ENCODE results near the gene BIN2.
"Not testable (repeated sequence)": the region's sequence is repeated elsewhere in the genome, so short reads cannot be mapped to it uniquely, and the experiment has no call there.

The BIN2 gene

DNA sequence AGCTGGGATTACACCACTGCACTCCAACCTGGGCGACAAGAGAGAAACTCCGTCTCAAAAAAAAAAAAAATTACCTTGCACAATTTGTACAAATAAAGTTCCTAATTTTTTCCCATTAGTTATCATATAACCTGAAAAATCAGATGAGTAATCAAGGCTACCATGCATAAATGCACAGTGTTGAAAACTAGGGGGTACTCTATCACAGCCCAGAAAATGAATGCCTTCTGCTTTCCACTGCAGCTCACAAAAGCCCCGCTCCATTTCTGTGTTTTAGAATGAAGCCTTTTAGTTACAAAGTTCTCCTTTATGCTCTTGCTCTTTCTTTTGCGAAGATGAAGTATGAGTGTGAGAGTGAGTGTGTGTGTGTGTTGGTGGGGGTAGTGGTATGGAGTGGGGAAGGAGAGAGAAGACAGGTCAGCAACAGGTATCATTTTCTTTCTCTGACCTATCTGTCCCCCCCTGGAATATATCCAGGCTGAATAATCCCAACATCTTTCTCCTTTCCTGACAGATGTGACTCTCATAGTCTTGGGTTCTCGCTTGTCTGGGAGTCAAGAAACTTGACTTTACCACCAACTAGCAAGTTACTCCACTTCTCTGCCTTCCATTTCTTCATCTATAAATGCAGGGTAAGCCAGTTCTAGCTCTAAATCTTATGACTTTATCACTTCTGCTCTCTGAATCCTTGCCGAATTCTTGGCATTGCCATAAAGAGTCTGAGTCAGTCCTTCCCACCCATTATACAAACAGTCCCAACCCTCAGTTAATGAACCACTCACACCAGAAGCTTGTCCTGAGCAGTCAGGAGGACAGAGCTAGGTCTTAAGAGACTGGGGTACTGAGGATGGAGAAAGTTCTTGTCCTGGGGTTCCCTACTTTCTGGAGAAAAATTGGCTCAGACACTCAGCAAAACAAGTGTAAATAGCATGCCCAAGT lies 16.1 kb downstream of the BIN2 start:
- DNase-seq: no peak

DNA sequence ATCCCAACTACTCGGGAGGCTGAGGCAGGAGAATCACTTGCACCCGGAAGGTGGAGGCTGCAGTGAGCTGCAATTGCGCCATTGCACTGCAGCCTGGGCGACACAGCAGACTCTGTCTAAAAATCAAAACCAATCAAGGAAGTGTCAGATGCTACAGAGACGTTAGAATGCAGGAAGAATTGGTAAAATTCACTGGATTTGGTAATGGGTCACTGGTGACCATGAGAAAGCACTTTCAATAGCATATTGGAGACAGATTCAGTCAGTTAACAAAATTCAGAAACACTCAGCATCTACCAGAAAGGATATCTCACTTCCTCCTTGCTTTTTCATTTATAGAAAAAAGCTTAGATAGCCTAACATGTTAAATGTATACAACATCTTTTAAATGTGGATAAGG lies 17.5 kb downstream of the BIN2 start:
- no peak for DNase-seq

DNA sequence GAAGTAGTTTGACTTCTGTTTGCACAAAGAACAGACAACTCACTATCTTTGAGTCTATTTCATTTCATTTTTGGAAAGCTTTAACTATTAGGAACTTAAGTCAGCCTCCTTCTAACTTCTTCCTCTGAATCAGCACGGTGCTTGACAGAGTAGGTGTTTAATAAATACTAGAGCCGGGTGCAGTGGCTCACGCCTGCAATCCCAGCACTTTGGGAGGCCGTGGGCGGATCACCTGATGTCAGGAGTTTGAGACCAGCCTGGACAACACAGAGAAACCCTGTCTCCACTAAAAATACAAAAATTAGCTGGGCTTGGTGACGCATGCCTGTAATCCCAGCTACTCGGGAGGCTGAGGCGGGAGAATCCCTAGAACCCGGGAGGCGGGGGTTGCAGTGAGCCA lies 23.2 kb downstream of the BIN2 start:
- not testable (repeated sequence) for DNase-seq

DNA sequence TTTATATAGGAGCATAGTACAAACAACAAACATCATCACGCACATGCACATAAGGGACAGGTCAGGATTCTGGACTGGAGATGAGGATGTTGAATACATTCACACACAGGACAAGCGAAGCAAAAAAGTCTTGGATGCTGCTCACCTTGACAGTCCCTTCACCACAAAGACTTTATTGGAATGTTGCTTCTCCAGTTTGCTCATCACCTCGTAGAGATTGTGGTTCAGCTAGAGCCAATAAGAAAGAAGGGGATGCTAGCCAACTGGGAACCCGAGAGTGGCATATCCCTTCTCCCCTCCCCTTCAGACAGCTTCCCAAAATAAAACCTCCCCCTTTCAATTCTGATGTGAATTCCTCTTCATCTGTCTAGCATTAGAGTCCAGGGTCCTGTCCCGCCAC lies 28.3 kb downstream of the BIN2 start:
- no peak for DNase-seq

DNA sequence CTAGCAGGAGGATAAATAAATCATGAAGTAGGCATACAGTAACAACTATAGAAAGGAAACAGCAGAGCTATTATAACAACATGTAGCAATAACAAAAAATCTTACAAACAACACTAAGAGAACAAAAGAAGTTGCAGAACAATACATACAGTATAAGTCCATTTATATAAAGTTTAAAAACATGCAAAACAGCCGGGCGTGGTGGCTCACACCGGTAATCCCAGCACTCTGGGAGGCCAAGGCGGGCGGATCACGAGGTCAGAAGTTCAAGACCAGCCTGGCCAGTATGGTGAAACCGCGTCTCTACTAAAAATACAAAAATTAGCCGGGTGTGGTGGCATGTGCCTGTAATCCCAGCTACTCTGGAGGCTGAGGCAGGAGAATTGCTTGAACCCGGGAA lies 29.9 kb downstream of the BIN2 start:
- not testable (repeated sequence) for DNase-seq

DNA sequence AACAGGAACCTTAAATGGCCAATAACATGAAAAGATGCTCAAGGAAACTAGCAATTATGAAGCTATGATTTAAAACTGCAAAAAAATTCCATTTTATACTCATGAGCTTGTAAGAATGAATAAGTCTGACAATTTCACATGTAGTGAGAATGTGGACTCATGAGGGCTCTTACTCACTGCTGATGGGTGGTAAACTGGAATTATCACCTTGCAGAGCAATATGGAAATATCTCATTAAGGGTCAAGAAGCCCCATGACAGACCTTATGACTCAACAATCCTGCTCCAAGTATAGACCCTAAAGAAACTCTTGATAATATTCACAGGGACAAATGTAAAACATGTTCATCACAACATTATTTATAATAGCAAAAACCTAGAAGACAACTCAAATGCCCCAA lies 30.3 kb downstream of the BIN2 start:
- DNase-seq: no peak

DNA sequence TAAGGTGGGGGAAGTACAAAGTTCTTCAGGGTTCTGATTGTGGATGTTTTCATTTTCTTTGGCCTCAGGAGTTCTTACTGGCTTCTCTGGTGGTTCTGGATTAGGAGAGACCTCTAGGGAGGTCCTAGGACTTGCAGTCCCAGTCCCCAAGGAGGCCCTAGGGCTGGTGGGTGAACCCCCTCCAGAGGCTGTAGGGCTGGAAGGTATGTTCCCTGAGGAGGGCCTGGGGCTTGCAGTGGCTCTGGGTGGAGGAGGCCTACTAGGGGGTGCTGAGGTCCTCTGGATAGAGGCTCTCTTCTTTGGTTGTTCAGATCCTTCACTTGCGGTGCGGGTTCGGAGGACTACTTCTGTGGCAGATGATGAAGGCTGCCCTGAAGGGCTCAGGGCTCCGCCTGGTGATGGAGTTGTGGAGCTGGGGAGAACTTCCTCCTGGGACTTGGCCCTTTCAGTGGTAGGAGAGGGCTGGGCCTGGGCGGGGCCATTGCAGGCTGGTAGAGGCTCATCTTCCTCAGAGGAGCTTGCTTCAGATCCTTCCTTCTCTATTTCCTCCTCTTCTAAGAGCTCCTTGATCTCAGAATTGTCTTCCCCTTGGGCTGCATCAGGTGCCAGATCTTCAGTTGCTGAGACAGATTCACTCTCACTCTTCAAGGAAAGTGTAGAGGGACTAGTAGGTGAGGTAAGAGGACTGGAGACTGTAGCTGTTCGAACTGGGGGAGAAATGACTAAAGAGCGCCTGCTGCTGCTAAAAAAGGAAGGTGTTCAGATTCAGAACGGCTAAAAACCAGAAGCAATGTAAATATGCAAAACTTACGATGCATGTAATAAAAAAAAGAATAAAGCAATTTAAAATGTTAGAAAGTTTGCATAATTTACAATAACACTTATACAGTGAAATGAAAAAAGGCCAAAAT lies 32.1 kb downstream of the BIN2 start:
- DNase-seq: not testable (repeated sequence)

DNA sequence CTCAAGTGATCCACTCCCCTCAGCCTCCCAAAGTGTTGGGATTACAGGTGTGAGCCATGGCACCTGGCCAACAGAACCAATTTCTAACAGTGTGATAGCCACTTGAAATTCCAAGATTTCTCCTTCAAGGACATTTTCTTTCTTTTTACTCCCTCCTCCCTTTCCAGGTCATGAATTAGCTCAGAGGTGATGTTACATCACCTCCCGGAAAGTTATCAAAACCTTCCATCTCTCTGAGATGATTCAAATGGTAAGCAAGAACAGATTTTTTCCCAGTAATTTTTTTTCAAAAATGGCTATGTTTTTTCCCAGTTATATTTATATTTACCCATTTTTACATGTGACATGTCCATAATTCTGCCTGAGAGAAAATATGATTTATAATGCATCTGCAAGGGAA lies 38.1 kb downstream of the BIN2 start:
- no peak for DNase-seq

DNA sequence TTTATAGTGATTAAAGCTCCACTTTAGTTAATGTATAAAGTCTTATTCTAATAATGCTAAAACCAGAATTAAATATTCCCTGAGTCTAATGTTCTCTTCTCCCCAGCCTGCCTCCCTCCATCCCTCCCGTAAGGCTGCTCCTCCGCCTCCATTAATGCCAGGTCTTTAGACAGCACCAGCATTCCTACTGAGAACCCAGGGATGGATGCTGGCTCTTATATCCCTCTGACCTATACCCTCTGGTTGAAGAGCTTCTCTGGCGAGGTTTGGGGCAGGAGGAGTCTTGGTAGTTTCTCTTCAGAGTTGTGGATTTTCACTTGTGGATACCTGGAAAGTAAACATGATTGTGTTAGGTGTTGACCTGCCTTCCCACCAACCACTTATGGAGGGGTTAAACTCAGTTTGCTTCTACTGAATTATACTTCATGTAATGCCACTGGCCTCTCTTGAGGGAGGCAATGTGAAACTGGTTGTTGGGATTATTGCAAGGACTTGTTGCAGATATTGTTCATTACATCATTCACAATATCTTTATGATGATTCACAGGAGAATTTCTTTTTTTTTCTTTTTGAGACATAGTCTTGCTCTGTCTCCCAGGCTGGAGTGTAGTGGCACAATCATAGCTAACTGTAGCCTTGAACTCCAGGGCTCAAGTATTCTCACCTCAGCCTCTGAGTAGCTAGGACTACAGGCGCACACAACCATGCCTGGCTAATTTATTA lies 42.6 kb downstream of the BIN2 start:
- no peak for DNase-seq

DNA sequence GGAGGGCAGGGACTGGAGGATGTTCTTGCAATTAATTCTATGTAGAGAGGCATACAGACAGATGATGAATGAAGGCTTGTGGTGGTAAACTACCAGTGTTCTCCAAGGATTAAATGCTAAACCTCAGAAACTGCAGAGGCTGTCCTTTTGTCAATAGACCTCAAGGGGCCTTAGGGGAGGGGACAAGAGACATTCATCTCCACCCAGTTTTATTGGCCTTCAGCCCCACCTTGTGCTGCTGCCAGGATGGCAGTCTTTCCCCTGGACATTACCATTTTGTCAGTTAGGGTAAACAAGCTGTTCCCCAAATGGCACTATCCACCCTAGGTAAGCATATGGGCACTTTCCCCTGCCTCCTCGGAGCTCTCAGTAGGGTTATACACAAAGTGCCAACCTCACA lies 48.9 kb downstream of the BIN2 start:
- DNase-seq: no peak

DNA sequence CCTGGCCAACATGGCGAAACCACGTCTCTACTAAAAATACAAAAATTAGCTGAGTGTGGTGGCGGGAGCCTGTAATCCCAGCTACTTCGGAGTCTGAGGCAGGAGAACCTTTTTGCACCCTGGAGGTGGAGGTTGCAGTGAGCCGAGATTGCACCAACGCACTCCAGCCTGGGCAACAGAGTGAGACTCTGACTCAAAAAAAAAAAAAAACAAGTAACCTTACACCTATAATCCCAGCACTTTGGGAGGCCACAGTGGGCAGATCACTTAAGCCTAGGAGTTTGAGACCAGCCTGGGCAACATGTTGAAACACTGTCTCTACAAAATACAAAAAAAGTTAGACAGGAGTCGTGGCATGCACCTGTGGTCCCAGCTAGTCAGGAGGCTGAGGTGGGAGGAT lies 51.2 kb downstream of the BIN2 start:
- not testable (repeated sequence) for DNase-seq

DNA sequence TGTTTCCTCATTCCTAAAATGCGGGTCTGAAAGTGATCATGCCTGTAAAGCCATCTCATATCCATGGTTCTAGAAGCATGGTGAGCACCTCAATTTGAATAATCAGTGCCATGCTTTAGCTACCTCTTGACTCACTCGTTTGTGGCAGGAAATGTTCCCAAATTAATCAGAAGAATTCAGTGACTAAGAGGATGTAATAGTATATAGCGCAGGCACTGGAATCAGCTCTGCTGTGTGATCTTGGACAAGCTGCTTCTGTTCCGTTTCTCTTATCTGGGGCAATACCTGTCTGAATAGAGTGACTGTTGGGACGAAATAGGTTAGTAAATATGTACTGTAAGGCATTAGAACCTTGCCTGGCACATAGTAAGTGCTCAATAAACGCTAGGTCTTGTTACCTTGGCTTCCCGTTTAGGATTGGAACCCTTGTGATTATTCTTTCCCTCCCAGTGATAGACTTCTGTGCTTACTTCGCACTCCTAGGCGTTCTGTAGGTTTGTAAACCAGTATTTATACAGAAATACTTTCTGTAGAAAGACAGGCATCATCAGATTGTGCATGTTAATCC lies 52.9 kb downstream of the BIN2 start:
- DNase-seq: no peak

DNA sequence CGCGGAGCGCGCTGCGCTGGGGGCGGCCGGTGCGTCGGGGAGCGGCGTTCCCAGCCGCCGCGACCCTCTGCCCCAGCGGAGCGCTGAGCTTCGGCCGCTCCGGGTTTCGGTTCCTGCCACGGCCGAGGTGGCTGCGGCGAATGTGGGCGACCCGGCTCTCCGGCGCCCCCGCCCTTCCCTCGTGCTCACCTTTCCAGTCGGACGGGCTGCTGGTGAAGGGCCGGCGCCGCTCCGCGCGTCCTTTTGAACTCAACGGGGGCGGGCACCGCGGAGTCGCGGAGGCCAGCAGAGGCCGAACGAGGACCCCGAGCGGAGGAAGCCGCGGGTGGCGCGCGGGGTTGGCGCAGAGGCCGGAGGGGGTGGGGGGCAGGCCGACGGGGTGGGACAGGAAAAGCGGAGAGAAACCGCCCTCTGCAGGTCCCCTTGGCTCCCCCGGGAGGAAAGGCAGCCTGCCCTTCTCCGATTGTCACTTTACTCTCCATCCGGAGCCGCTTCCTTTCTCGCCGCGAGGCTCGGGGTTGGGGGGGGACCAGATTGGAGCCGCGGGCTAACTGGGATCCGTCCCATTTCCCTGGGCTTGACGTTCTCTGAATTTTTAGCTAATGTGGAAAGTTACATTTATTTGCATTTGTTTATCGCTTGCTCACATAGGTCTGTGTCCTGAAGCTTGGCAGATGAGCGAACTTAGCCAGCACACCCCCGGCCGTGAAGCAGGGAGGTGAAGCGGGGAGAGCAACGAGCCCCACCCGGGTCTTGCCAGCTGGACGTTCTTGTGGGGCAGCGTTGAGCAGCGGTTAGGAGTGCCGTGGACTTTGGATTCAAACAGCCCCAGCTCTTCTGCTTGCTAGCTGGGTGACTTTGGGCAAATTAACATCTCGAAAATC lies 53.7 kb downstream of the BIN2 start, which contains the start of gene SMAGP:
TSS of gene SMAGP (minus strand) at position 349 of the 884 bp plus-strand sequence. CDS start 1,137 bp downstream, outside the sequence.
- no peak for DNase-seq

DNA sequence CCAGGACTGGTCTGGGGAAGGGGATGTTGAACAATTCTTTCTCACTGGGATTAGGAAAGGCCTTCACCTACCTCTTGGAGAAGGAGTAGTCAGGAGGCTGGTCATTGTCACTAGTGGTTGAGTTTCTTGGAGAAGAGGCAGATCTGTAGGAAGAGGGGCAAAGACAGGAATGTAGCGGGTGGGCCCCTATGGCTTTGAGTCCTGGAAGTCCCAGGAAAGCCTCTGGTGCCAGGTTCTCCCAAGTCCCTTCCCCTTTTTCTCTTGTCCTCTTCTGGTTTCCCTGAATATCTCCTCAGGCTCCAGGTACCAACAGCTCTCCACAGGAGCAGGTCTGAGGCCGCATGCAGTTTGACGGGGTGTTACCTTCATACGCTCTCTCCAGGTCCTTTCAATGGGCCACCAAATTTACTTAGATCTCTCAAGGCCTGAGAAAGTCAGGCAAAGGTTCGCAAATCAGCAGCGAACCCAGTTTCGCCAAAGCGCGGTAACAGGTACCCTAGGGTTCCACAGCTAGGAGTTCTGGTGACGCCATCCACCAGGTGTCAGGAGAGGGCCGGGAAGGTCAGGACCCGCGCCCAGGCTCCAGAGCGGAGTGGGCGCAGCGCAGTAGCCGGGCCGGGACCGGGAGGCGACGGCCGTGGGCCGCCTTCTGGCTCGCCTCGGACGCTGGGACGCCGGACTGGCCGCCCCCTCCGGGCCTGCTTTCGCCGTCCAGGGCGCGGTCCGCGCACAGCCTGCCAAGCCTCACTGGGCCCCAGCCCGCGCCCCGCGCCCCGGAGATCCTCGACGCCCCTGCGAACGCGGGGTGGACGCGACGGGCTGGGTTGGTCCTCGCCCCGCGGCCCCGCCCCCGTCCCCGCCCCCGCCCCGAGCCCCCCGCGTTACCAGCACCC lies 54.6 kb downstream of the BIN2 start:
- no peak for DNase-seq

DNA sequence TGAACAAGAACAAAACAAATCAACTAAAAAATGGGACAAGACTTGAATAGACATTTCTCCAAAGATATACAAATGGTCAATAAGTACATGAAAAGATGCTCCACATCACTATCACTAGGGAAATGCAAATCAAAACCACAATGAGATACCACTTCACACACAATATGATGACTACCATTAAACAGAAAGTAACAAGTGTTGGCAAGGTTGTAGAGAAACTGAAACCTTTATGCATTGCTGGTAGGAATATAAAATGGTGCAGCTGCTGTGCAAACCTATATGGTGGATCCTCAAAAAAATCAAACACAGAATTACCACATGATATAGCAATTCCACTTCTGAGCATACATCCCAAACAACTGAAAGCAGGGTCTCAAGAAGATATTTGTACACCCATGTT lies 59.0 kb downstream of the BIN2 start:
- no peak for DNase-seq

DNA sequence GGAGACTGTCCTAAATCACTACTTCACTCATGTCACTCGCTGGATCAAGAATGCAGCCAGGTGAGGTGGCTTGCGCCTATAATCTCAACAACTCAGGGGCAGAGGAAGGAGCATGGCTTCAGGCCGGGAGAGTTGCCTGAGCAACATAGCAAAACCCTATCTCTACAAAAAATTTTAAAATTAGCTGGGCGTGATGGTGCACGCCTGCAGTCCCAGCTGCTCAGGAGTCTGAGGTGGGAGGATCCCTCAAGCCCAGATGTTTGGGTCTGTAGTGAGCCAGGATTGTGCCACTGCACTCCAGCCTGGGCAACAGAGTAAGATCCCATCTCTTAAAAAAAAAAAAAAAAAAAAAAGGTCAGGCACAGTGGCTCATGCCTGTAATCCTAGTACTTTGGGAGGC lies 59.7 kb downstream of the BIN2 start:
- DNase-seq: no peak

DNA sequence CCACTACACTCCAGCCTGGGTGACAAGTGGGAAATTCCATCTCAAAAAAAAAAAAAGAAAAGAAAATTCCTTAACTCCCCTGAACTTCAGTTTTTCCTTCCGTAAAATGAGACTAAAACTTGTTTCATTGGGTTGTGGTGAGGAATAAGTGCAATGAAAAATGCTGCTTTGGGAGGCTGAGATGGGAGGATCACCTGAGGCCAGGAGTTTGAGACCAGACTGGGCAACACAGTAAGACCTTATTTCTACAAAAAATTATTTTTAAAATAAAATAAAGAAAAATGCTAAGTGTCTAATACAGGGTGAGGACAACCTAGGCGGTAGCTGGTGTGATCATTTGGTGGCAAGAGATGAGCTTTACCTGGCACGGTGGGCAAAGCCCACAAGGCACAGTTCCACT lies 60.6 kb downstream of the BIN2 start:
- no peak for DNase-seq

DNA sequence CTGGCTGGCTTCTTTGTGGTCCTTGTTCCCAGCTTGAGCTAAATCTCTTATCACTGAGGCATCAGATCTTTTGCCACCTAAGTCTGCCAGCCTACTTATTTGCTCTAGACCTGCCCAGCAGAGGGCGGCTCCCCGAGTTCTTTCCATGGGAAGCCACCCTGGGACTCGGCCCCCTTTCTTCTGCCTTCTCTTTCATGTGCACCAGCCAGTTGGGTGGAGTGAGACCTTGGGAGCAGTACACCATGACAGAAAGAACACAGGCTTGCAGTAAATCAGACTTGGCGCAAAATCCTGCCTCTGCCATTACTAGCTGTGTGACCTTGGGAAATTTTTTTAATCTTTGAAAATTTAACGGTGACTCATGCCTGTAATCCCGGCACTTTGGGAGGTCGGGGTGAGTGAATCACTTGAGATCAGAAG lies 61.2 kb downstream of the BIN2 start:
- DNase-seq: no peak

DNA sequence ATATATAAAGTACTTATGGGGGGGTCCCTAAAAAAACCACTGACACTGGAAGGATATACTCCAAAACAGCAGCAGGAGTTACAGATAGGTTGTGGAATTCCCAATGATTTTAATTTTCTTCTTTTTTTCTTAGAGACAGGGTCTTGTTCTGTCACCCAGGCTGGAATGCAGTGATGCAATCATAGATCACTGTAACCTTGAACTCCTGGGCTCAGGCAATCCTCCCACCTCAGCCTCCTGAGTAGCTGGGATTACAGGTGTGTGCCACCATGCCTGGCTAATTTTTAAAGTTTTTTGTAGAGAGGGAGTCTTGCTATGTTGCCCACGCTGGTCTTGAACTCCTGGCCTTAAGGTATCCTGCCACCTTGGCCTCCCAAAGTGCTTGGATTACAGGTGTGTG lies 64.4 kb downstream of the BIN2 start:
- DNase-seq: not testable (repeated sequence)

DNA sequence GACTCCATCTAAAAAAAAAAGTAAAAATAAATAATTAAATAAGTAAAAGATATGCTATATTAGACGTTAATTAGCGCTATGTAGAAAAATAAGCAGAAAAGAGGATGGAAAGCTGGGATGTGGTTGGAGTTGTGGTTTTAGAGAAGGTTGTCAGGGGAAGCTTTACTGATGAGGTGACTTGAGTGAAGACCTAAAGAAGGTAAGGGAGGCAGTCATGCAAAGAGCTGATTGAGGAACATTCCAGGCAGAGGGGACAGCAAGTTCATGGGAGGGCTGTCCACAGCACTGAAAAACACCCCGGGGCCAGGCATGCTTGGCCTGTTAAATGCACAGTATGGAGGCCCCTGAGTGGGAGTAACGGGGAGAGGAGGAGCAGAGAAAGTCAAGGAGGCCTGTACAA lies 69.4 kb downstream of the BIN2 start:
- no peak for DNase-seq

DNA sequence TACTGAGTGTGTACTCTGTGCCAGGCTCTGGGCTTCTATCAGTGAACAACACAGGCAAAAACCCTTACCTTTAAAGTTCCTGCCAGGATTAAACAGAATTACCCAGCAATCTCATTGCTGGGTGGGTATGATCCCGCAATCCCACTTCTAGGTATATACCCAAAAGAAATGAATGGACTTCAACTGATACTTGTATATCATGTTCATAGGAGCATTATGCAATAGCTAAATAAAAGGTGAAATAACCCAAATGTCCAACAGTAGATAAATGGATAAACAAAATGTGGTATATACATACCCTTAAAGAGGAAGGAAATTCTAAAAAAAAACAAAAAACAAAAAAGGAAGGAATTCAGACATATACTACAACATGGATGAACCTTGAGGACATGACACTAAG lies 70.7 kb downstream of the BIN2 start:
- DNase-seq: no peak

Data from NCI-H1694 treated with DMSO at 0.1 percent for 48 hours (cell line).